GM12878 (cell line): Measurements from ENCODE around the gene MUC5AC. TPM values are rescaled to one million over a fixed set of nuclear protein-coding genes. Genes with fewer than 3 reads are reported as not detected.

Experiments used
- ATAC-seq: fragments of 200-7000 bp; cut with Tn5 transposase; 3 replicates; pipeline ENCODE4 v1.9.1; 2020; ENCODE audit warnings: mild to moderate bottlenecking, moderate library complexity
- BruUV-seq: library from RNA; stranded (reverse); fragments of 400-500 nt; replicated peaks from 2 replicates; lab custom pipeline; 2021; lab: Mats Ljungman, UMichigan
- CTCF ChIA-PET: fragments of 300-600 bp; sonication (Branson Sonifier 250); formaldehyde crosslinking; extraction: SDS; loops from one replicate; lab custom pipeline; 2021; ENCODE audit warnings: inconsistent platforms; lab: Yijun Ruan, JAX
- POLR2A ChIA-PET: fragments of 350-600 bp; formaldehyde crosslinking; extraction: SDS; loops from one replicate; lab custom pipeline; 2021; ENCODE audit warnings: inconsistent platforms; lab: Charles Lee
- RAD21 ChIA-PET: fragments of 300-600 bp; sonication (Branson Sonifier 250); formaldehyde crosslinking; loops from one replicate; lab custom pipeline; 2023; ENCODE audit warnings: antibody characterized with exemption; ENCODE audit not compliant: unreplicated experiment; lab: Charles Lee
- SMC1A ChIA-PET: fragments of 300-600 bp; sonication (Branson Sonifier 250); formaldehyde crosslinking; loops from one replicate; lab custom pipeline; 2023; ENCODE audit not compliant: unreplicated experiment, uncharacterized antibody; lab: Charles Lee
- DNase-seq: peaks from one replicate; pipeline ENCODE4 v3.0.0-alpha.2; 2011; ENCODE audit warnings: low read depth, low spot score
- FAIRE-seq: peaks from 3 replicates; lab custom pipeline; 2011; peaks lifted over from hg19 to GRCh38; lab: Jason Lieb, UNC
- H2AFZ ChIP-seq: 2 replicates; pipeline ENCODE4 v1.6.0; 2011; ENCODE audit warnings: low read depth, low read length, control low read depth; ENCODE audit not compliant: control insufficient read depth
- H3K27ac ChIP-seq: 2 replicates; pipeline ENCODE4 v1.5.1; 2011; ENCODE audit warnings: control low read depth; ENCODE audit not compliant: control insufficient read depth, insufficient read depth
- H3K27me3 ChIP-seq, 2 experiments: replicated peaks in 1 of 2; 2 replicates each; pipeline versions ENCODE4 v1.6.0 to v1.6.1; 2011; ENCODE audit warnings: low read length in 1 of 2; ENCODE audit not compliant: control insufficient read depth in 2 of 2, insufficient read depth in 2 of 2
- H3K36me3 ChIP-seq, 2 experiments: 2 replicates each; pipeline ENCODE4 v1.5.1; 2011; ENCODE audit warnings: low read length in 1 of 2; ENCODE audit not compliant: control insufficient read depth in 2 of 2, insufficient read depth in 2 of 2
- H3K4me1 ChIP-seq: 2 replicates; pipeline ENCODE4 v1.6.1; 2011; ENCODE audit warnings: mild to moderate bottlenecking, low read length, moderate library complexity, mixed read lengths; ENCODE audit not compliant: control insufficient read depth, insufficient read depth
- H3K4me2 ChIP-seq: 2 replicates; pipeline ENCODE4 v1.6.0; 2011; ENCODE audit warnings: control low read depth; ENCODE audit not compliant: control insufficient read depth, insufficient read depth
- H3K4me3 ChIP-seq: fragments of 200-600 bp; sonication (generic); 2 replicates; pipeline ENCODE4 v1.5.1; 2016
- H3K79me2 ChIP-seq: 2 replicates; pipeline ENCODE4 v1.6.0; 2011; ENCODE audit warnings: low read length; ENCODE audit not compliant: control insufficient read depth, insufficient read depth
- H3K9ac ChIP-seq: 2 replicates; pipeline ENCODE4 v1.8.0; 2011; ENCODE audit warnings: low read length, control low read depth, mixed read lengths; ENCODE audit not compliant: control insufficient read depth, insufficient read depth
- H3K9me3 ChIP-seq: replicated peaks from 3 replicates; pipeline ENCODE4 v1.5.1; 2011; ENCODE audit warnings: mild to moderate bottlenecking, low read length; ENCODE audit not compliant: control insufficient read depth, insufficient read depth
- H4K20me1 ChIP-seq: 2 replicates; pipeline ENCODE4 v1.6.0; 2011; ENCODE audit not compliant: control insufficient read depth, insufficient read depth
- HDAC2 ChIP-seq: fragments of 200-600 bp; sonication (generic); IDR thresholded peaks from 2 replicates; pipeline ENCODE4 v1.6.1; 2017
- HDAC6 ChIP-seq: fragments of 200-600 bp; sonication (generic); IDR thresholded peaks from one replicate; pipeline ENCODE4 v1.8.0; 2017; ENCODE audit warnings: antibody characterized with exemption; ENCODE audit not compliant: unreplicated experiment
- PAX8 ChIP-seq: fragments of 450-650 bp; IDR thresholded peaks from 2 replicates; pipeline ENCODE4 v1.6.1; 2017; ENCODE audit warnings: mild to moderate bottlenecking, moderate library complexity
- SPI1 ChIP-seq: IDR thresholded peaks from 2 replicates; pipeline ENCODE4 v1.6.1; 2011; ENCODE audit warnings: low read depth, mild to moderate bottlenecking, low read length, moderate library complexity, borderline replicate concordance; ENCODE audit not compliant: insufficient read depth
- WRNIP1 ChIP-seq: IDR thresholded peaks from 2 replicates; pipeline ENCODE4 v1.6.1; 2011; ENCODE audit warnings: low read depth, low read length, improper control_type of control experiment, borderline replicate concordance
- ZNF217 ChIP-seq: fragments of 450-650 bp; IDR thresholded peaks from 2 replicates; pipeline ENCODE4 v1.6.1; 2017; ENCODE audit warnings: antibody characterized with exemption, mild to moderate bottlenecking
- ZNF274 ChIP-seq: IDR thresholded peaks from one replicate; pipeline ENCODE4 v1.8.0; 2011; ENCODE audit not compliant: insufficient read length, insufficient read depth
- WGBS: methylation state at CpG from one replicate; pipeline ENCODE4 v1.1.6; 2016; ENCODE audit warnings: low lambda C conversion rate; ENCODE audit not compliant: insufficient replicate concordance, insufficient coverage; ENCODE audit errors: missing lambda C conversion rate; 5-methylcytosine and 5-hydroxymethylcytosine counted together
- in situ Hi-C: fragments of 300-500 bp; cut with MboI; formaldehyde crosslinking; loops from 9 replicates; pipeline ENCODE4 v1.14.3; 2018; ENCODE audit warnings: mixed read lengths
- intact Hi-C: fragments of 100-400 bp; cut with micrococcal nuclease; formaldehyde crosslinking; loops from one replicate; pipeline ENCODE4 v1.14.2; 2022; ENCODE audit not compliant: unreplicated experiment
- polyA plus RNA-seq, 11 experiments: library from polyadenylated mRNA; depleted of rRNA in 4 of 11; unstranded in 6 of 11; stranded (reverse) in 5 of 11; fragments of >200 nt; fragmentation: Nextera tagmentation in 4 of 11; fragmentation: Illumina TruSeq in 1 of 11; extraction: Ambion mirVana in 4 of 11; extraction: Trizol in 1 of 11; gene quantifications; 1 replicate in 1 of 11; 2 replicates in 10 of 11; pipeline versions ENCODE4 v1.2.1 to v1.2.3, GENCODE V29; 2011 to 2016; ENCODE audit warnings: inconsistent platforms in 2 of 11, missing spikeins in 2 of 11, low read depth in 1 of 11
- total RNA-seq, 4 experiments: library from RNA; depleted of rRNA in 3 of 4; stranded (reverse); fragments of >200 nt in 3 of 4; fragmentation: Illumina TruSeq in 1 of 4; extraction: Trizol in 1 of 4; gene quantifications; 2 replicates each; pipeline versions ENCODE4 v1.2.1 to v1.2.3, GENCODE V29; 2013 to 2021
- TF ChIP-seq, protein P1 (sequence below): fragments of 450-650 bp; IDR thresholded peaks from 2 replicates; pipeline ENCODE4 v1.6.1; 2017; ENCODE audit warnings: mild to moderate bottlenecking, moderate library complexity

Gene MUC5AC
- total and polyA plus RNA-seq, 10 of the 15 experiments (the other 5 are each of a cell fraction or from before 2014, with no cell fraction given): under 0.01 to 0.01 TPM; not detected in 8

DNA sequence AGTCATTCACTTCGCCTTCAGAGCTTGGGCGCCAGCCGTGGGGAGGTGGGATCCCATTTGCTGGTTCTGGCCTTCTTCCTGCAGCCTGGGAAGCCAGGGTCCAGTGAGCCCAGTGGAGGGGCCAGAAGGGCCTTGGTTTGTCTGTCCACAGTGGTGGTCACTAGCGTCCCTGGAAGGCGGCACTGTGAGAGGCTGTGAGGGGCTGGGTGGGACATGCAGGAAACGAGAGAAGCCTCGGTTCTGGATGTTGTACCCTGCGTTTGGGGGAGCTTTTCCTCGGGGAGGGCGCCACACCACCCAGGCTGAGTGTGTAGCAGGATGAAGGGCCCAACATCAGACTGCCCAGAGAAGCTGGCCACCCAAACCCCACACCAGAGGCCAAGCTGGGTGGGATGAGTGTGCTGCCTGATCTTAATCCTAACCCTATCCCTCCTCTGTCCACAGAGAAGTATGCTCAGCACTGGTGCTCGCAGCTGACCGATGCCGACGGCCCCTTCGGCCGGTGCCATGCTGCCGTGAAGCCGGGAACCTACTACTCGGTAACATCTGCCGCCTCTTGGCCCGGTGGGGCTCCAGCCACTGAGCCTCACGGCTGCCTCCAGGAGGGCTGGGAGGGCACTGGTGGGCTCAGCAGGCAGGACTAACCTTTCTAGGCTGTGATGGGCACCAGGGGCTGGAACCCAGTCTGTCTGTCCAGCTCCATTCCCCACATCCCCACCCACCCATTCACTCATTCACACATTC, 14.4 kb downstream of the MUC5AC start:
- Histone ChIP-seq H3K4me1 (no peaks in the 10 kb centered on the region), H3K9ac (no peak overlapping the region), H3K36me3 (no peaks in the 10 kb centered on the region), H3K4me2 (no peak overlapping the region)
- FAIRE-seq (no peak), DNase-seq (no peak)
- ChIA-PET RAD21 (no interaction called here), SMC1A (no interaction called here)
- TF ChIP-seq ZNF274 (no peak), SPI1 (no peak), HDAC2 (no peak), PAX8 (no peak), ZNF217 (no peak), HDAC6 (no peak), WRNIP1 (no peak)
- TF ChIP-seq, protein P1, sequence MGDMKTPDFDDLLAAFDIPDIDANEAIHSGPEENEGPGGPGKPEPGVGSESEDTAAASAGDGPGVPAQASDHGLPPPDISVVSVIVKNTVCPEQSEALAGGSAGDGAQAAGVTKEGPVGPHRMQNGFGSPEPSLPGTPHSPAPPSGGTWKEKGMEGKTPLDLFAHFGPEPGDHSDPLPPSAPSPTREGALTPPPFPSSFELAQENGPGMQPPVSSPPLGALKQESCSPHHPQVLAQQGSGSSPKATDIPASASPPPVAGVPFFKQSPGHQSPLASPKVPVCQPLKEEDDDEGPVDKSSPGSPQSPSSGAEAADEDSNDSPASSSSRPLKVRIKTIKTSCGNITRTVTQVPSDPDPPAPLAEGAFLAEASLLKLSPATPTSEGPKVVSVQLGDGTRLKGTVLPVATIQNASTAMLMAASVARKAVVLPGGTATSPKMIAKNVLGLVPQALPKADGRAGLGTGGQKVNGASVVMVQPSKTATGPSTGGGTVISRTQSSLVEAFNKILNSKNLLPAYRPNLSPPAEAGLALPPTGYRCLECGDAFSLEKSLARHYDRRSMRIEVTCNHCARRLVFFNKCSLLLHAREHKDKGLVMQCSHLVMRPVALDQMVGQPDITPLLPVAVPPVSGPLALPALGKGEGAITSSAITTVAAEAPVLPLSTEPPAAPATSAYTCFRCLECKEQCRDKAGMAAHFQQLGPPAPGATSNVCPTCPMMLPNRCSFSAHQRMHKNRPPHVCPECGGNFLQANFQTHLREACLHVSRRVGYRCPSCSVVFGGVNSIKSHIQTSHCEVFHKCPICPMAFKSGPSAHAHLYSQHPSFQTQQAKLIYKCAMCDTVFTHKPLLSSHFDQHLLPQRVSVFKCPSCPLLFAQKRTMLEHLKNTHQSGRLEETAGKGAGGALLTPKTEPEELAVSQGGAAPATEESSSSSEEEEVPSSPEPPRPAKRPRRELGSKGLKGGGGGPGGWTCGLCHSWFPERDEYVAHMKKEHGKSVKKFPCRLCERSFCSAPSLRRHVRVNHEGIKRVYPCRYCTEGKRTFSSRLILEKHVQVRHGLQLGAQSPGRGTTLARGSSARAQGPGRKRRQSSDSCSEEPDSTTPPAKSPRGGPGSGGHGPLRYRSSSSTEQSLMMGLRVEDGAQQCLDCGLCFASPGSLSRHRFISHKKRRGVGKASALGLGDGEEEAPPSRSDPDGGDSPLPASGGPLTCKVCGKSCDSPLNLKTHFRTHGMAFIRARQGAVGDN: no peak
- TF ChIP-seq, all 136 proteins: peak for 0
- Histone ChIP-seq H2AFZ (no peak overlapping the region), H3K4me3 (no peak overlapping the region), H3K9me3 (no peaks in the 10 kb centered on the region; the same call in 2 of the 3 replicates), H3K79me2 (no peaks in the 10 kb centered on the region), H4K20me1 (no peaks in the 10 kb centered on the region), H3K27me3 (no peaks in the 10 kb centered on the region), H3K27ac (no peak overlapping the region)
- no peak for ATAC-seq
- ChIA-PET POLR2A (no interaction called here), CTCF (interaction anchor here (0.6 kb wide), 1 partner anchor 662 kb away, joined by 3 read pairs; no protein-coding TSS in a partner anchor)
- intact Hi-C loops (no loop called here), in situ Hi-C loops (no loop called here)
- BruUV-seq: no TSS peak
- 85% methylated on average over 22 of the region's 22 CpGs for WGBS
